PC-3 (cell line): ENCODE measurements around the gene BPIFB2. TPM values are rescaled to one million over a fixed set of nuclear protein-coding genes. Genes with fewer than 3 reads are reported as not detected.
"Not testable (repeated sequence)": the region's sequence is repeated elsewhere in the genome, so short reads cannot be mapped to it uniquely, and the experiment has no call there.

Source experiments
- ATAC-seq: fragments of 200-7000 bp; cut with Tn5 transposase; 2 replicates; pipeline ENCODE4 v1.9.1; 2020; ENCODE audit warnings: mild to moderate bottlenecking, moderate library complexity
- BruUV-seq: library from RNA; stranded (reverse); fragments of 400-500 nt; replicated peaks from 2 replicates; lab custom pipeline; 2021; lab: Mats Ljungman, UMichigan
- CTCF ChIA-PET: fragments of 300-600 bp; sonication (Branson Sonifier 250); formaldehyde crosslinking; loops from one replicate; lab custom pipeline; 2022; ENCODE audit warnings: antibody characterized with exemption; lab: Charles Lee
- POLR2A ChIA-PET: fragments of 300-600 bp; sonication (Branson Sonifier 250); formaldehyde crosslinking; loops from one replicate; lab custom pipeline; 2022; ENCODE audit warnings: antibody characterized with exemption; ENCODE audit not compliant: unreplicated experiment; lab: Charles Lee
- DNase-seq: peaks from one replicate; pipeline ENCODE4 v3.0.0-alpha.2; 2015
- H2AFZ ChIP-seq: fragments of 300-600 bp; sonication (generic); 2 replicates; pipeline ENCODE4 v1.6.0; 2016; ENCODE audit warnings: antibody characterized with exemption, low read length
- H3F3A ChIP-seq: fragments of 300-600 bp; sonication (generic); one replicate; pipeline ENCODE4 v1.6.0; 2017; ENCODE audit warnings: antibody characterized with exemption, low read length, control low read depth, mild to moderate bottlenecking; ENCODE audit not compliant: unreplicated experiment
- H3K27ac ChIP-seq: fragments of 300-600 bp; sonication (generic); 2 replicates; pipeline ENCODE4 v1.5.1; 2016; ENCODE audit warnings: mild to moderate bottlenecking, low read length
- H3K27me3 ChIP-seq: fragments of 300-600 bp; sonication (generic); 2 replicates; pipeline ENCODE4 v1.6.1; 2016; ENCODE audit warnings: low read length, mixed read lengths
- H3K36me3 ChIP-seq: fragments of 300-600 bp; sonication (generic); 2 replicates; pipeline ENCODE4 v1.6.1; 2016; ENCODE audit warnings: low read depth, mixed run types, low read length, mixed read lengths
- H3K4me1 ChIP-seq: fragments of 300-600 bp; sonication (generic); 2 replicates; pipeline ENCODE4 v1.5.1; 2016; ENCODE audit warnings: low read length; ENCODE audit not compliant: insufficient read depth
- H3K4me2 ChIP-seq: fragments of 300-600 bp; sonication (generic); 2 replicates; pipeline ENCODE4 v1.6.0; 2016; ENCODE audit warnings: low read length
- H3K4me3 ChIP-seq: fragments of 300-600 bp; sonication (generic); 2 replicates; pipeline ENCODE4 v1.5.1; 2016; ENCODE audit warnings: mild to moderate bottlenecking, low read length, mixed read lengths
- H3K79me2 ChIP-seq: fragments of 300-600 bp; sonication (generic); 2 replicates; pipeline ENCODE4 v1.6.1; 2017; ENCODE audit warnings: low read length, mixed read lengths
- H3K9ac ChIP-seq: fragments of 300-600 bp; sonication (generic); 2 replicates; pipeline ENCODE4 v1.6.0; 2016; ENCODE audit warnings: mild to moderate bottlenecking, low read length
- H3K9me2 ChIP-seq: fragments of 300-600 bp; sonication (generic); replicated peaks from 2 replicates; pipeline ENCODE4 v1.6.1; 2016; ENCODE audit warnings: mixed run types, low read length, mixed read lengths
- H3K9me3 ChIP-seq: fragments of 300-600 bp; sonication (generic); 2 replicates; pipeline ENCODE4 v1.6.1; 2016; ENCODE audit warnings: low read length, mixed read lengths
- H4K20me1 ChIP-seq: fragments of 300-600 bp; sonication (generic); 2 replicates; pipeline ENCODE4 v1.6.1; 2016; ENCODE audit warnings: low read length, mixed read lengths
- EZH2 ChIP-seq: fragments of 300-600 bp; sonication (generic); IDR thresholded peaks from one replicate; pipeline ENCODE4 v1.6.1; 2017; ENCODE audit warnings: antibody characterized with exemption, mild to moderate bottlenecking, low read length; ENCODE audit not compliant: unreplicated experiment
- EZH2phosphoT487 ChIP-seq: fragments of 300-600 bp; sonication (generic); IDR thresholded peaks from 2 replicates; pipeline ENCODE4 v1.6.1; 2018; ENCODE audit warnings: mild to moderate bottlenecking, antibody characterized with exemption, low read length, borderline replicate concordance
- intact Hi-C: fragments of 100-400 bp; cut with micrococcal nuclease; formaldehyde crosslinking; loops from 2 replicates; pipeline ENCODE4 v1.9.0; 2023
- total RNA-seq: library from RNA; depleted of rRNA; stranded (reverse); fragments of >200 nt; gene quantifications from 2 replicates; pipeline ENCODE4 v1.2.3, GENCODE V29; 2014
- TF ChIP-seq, protein P1 (sequence below): fragments of 300-600 bp; sonication (generic); conservative IDR thresholded peaks from 2 replicates; pipeline ENCODE4 v1.5.1; 2017; ENCODE audit warnings: antibody characterized with exemption, low read depth, mild to moderate bottlenecking, low read length

The BPIFB2 gene
- total RNA-seq, 1 experiment from 2014 or later = not detected

GRCh38 chr20:32960849-32961731 lies 46.4 kb upstream of the BPIFB2 start:
- Histone ChIP-seq H3K9me2 (no peaks in the 10 kb centered on the region), H3K36me3 (no peaks in the 10 kb centered on the region), H3K4me1 (no peaks in the 10 kb centered on the region), H3K79me2 (no peaks in the 10 kb centered on the region), H4K20me1 (no peaks in the 10 kb centered on the region), H3K9ac (no peak overlapping the region), H3K4me2 (no peak overlapping the region), H3K27me3 (peaks cover 50% of the 10 kb centered on the region), H3K4me3 (no peak overlapping the region), H3F3A (no peaks in the 10 kb centered on the region), H3K9me3 (no peaks in the 10 kb centered on the region), H2AFZ (no peak overlapping the region), H3K27ac (no peak overlapping the region)
- CTCF ChIA-PET = no interaction called here
- no peak for DNase-seq
- POLR2A ChIA-PET = no interaction called here
- intact Hi-C loops = no loop called here
- no peak for TF ChIP-seq EZH2phosphoT487
- TF ChIP-seq EZH2 = no peak
- TF ChIP-seq, protein P1, sequence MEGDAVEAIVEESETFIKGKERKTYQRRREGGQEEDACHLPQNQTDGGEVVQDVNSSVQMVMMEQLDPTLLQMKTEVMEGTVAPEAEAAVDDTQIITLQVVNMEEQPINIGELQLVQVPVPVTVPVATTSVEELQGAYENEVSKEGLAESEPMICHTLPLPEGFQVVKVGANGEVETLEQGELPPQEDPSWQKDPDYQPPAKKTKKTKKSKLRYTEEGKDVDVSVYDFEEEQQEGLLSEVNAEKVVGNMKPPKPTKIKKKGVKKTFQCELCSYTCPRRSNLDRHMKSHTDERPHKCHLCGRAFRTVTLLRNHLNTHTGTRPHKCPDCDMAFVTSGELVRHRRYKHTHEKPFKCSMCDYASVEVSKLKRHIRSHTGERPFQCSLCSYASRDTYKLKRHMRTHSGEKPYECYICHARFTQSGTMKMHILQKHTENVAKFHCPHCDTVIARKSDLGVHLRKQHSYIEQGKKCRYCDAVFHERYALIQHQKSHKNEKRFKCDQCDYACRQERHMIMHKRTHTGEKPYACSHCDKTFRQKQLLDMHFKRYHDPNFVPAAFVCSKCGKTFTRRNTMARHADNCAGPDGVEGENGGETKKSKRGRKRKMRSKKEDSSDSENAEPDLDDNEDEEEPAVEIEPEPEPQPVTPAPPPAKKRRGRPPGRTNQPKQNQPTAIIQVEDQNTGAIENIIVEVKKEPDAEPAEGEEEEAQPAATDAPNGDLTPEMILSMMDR = no peak
- ATAC-seq = no peak
- BruUV-seq = no TSS peak

DNA sequence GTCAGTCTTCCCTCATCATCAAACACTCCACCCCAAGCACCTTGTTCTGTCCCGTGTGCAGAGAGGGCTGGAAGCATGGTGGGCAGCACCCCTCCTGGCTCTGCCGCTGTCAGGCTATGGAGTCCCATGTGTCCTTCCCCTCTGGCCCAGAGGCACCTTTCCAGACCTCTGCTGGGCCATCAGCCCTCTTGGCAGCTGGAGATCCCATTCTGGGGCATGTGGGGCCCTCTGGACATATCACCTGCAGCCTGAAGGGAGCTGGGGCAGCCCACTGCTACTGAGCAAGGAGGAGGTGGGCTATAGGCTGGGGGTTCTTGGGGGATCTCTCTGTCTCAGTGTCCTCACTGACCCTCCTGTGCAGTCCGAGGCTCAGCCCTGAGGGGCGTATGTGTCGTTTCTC lies 45.5 kb upstream of the BPIFB2 start:
- Histone ChIP-seq H3K4me2 (no peak overlapping the region), H3K36me3 (no peaks in the 10 kb centered on the region), H3K79me2 (no peaks in the 10 kb centered on the region), H3K9ac (no peak overlapping the region), H2AFZ (no peak overlapping the region), H3K9me3 (no peaks in the 10 kb centered on the region), H4K20me1 (no peaks in the 10 kb centered on the region), H3F3A (no peaks in the 10 kb centered on the region), H3K9me2 (no peaks in the 10 kb centered on the region), H3K27me3 (peaks cover 56% of the 10 kb centered on the region), H3K4me3 (no peak overlapping the region), H3K4me1 (no peaks in the 10 kb centered on the region), H3K27ac (no peak overlapping the region)
- CTCF ChIA-PET = no interaction called here
- intact Hi-C loops = no loop called here
- no TSS peak for BruUV-seq
- POLR2A ChIA-PET = no interaction called here
- no peak for DNase-seq
- TF ChIP-seq, protein P1 = no peak
- no peak for TF ChIP-seq EZH2phosphoT487
- TF ChIP-seq EZH2 = no peak
- no peak for ATAC-seq

GRCh38 chr20:32962646-32963045 lies 44.9 kb upstream of the BPIFB2 start:
- H3F3A ChIP-seq, BruUV-seq, ATAC-seq: not testable (repeated sequence)

More at GRCh38 chr20:32962646-32963045, 44.9 kb upstream of the BPIFB2 start:
- H3K4me3 ChIP-seq, H3K27ac ChIP-seq, CTCF ChIA-PET, H3K4me2 ChIP-seq, intact Hi-C loops, H3K36me3 ChIP-seq, H3K4me1 ChIP-seq, H2AFZ ChIP-seq, POLR2A ChIA-PET, H4K20me1 ChIP-seq, H3K9me2 ChIP-seq, H3K9me3 ChIP-seq, H3K9ac ChIP-seq, DNase-seq, H3K79me2 ChIP-seq: not testable (repeated sequence)
- peaks cover 60% of the 10 kb centered on the region for H3K27me3 ChIP-seq
